ENCODE data around the gene RERE.
"Not testable (repeated sequence)": the region's sequence is repeated elsewhere in the genome, so short reads cannot be mapped to it uniquely, and the experiment has no call there.

DNA sequence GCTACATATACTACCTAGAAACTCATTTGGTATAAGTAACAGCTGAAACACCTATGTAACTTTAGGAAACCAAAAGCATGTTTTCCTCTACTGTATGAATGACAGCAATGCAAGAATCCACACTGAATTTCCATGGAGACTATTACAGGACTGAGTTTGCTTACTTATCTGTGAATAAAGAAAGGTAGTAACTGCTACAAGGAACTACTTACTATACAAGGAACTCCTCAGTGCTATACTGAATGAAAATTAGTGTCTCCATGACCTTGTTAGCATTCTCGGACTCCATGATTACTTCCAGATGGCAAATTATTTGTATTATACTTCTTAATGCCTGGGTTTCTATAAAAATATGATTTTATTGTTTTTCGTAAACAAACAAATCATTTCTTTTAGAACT lies 198.0 kb downstream of the RERE start:
- TF ChIP-seq, protein P1, sequence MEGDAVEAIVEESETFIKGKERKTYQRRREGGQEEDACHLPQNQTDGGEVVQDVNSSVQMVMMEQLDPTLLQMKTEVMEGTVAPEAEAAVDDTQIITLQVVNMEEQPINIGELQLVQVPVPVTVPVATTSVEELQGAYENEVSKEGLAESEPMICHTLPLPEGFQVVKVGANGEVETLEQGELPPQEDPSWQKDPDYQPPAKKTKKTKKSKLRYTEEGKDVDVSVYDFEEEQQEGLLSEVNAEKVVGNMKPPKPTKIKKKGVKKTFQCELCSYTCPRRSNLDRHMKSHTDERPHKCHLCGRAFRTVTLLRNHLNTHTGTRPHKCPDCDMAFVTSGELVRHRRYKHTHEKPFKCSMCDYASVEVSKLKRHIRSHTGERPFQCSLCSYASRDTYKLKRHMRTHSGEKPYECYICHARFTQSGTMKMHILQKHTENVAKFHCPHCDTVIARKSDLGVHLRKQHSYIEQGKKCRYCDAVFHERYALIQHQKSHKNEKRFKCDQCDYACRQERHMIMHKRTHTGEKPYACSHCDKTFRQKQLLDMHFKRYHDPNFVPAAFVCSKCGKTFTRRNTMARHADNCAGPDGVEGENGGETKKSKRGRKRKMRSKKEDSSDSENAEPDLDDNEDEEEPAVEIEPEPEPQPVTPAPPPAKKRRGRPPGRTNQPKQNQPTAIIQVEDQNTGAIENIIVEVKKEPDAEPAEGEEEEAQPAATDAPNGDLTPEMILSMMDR (IDR thresholded peaks at IDR 0.05): not testable (repeated sequence)
- TF ChIP-seq POLR2A, POLR2AphosphoS5 (IDR thresholded peaks at IDR 0.05): not testable (repeated sequence)
